H9 (cell line): ENCODE measurements around the gene SLC25A22. TPM values are rescaled to one million over a fixed set of nuclear protein-coding genes. Genes with fewer than 3 reads are reported as not detected.

Experiments used
- DNase-seq: peaks from one replicate; pipeline ENCODE4 v3.0.0-alpha.2; 2017
- H2AFZ ChIP-seq: one replicate; pipeline ENCODE4 v1.6.1; 2013; ENCODE audit warnings: mild to moderate bottlenecking, low read length, control low read depth, moderate library complexity
- H2AK5ac ChIP-seq: 2 replicates; pipeline ENCODE4 v1.6.1; 2013; ENCODE audit warnings: low read length, control low read depth, mixed read lengths; ENCODE audit not compliant: insufficient read length
- H2BK120ac ChIP-seq: one replicate; pipeline ENCODE4 v1.6.1; 2013; ENCODE audit warnings: low read depth, mild to moderate bottlenecking, low read length, control low read depth, inconsistent platforms; ENCODE audit not compliant: poor library complexity, severe bottlenecking
- H2BK12ac ChIP-seq: 2 replicates; pipeline ENCODE4 v1.6.1; 2013; ENCODE audit warnings: low read length, control low read depth, mixed read lengths, low read depth; ENCODE audit not compliant: insufficient read length
- H2BK15ac ChIP-seq: 2 replicates; pipeline ENCODE4 v1.6.1; 2013; ENCODE audit warnings: low read depth, low read length, control low read depth
- H2BK20ac ChIP-seq: one replicate; pipeline ENCODE4 v1.6.1; 2013; ENCODE audit warnings: low read depth, mild to moderate bottlenecking, low read length, control low read depth, inconsistent platforms; ENCODE audit not compliant: poor library complexity, severe bottlenecking
- H2BK5ac ChIP-seq: 2 replicates; pipeline ENCODE4 v1.6.1; 2013; ENCODE audit warnings: low read length, control low read depth, mixed read lengths; ENCODE audit not compliant: insufficient read length
- H3K14ac ChIP-seq: 2 replicates; pipeline ENCODE4 v1.6.1; 2013; ENCODE audit warnings: low read length, control low read depth; ENCODE audit not compliant: insufficient read depth
- H3K18ac ChIP-seq: 2 replicates; pipeline ENCODE4 v1.6.1; 2013; ENCODE audit warnings: low read depth, mild to moderate bottlenecking, mixed read lengths, low read length, control low read depth; ENCODE audit not compliant: insufficient read length
- H3K23ac ChIP-seq: 2 replicates; pipeline ENCODE4 v1.6.1; 2013; ENCODE audit warnings: low read length, control low read depth, mixed read lengths, low read depth; ENCODE audit not compliant: insufficient read length
- H3K23me2 ChIP-seq: 2 replicates; pipeline ENCODE4 v1.6.1; 2013; ENCODE audit warnings: low read depth, mild to moderate bottlenecking, mixed read lengths, low read length, control low read depth; ENCODE audit not compliant: insufficient read length, poor library complexity, severe bottlenecking
- H3K27ac ChIP-seq: 2 replicates; pipeline ENCODE4 v1.5.1; 2013; ENCODE audit warnings: low read length, control low read depth, mixed read lengths, low read depth; ENCODE audit not compliant: insufficient read length
- H3K27me3 ChIP-seq: 2 replicates; pipeline ENCODE4 v1.6.1; 2013; ENCODE audit warnings: low read length, control low read depth, inconsistent platforms; ENCODE audit not compliant: insufficient read depth
- H3K4ac ChIP-seq: 2 replicates; pipeline ENCODE4 v1.6.1; 2013; ENCODE audit warnings: low read depth, mild to moderate bottlenecking, control low read depth, inconsistent platforms, low read length, moderate library complexity
- H3K4me1 ChIP-seq: 2 replicates; pipeline ENCODE4 v1.6.1; 2013; ENCODE audit warnings: low read length, control low read depth, inconsistent platforms; ENCODE audit not compliant: insufficient read depth
- H3K4me2 ChIP-seq: 2 replicates; pipeline ENCODE4 v1.6.1; 2013; ENCODE audit warnings: low read length, control low read depth, mixed read lengths; ENCODE audit not compliant: insufficient read length, insufficient read depth
- H3K56ac ChIP-seq: 2 replicates; pipeline ENCODE4 v1.6.1; 2013; ENCODE audit warnings: low read depth, mild to moderate bottlenecking, mixed read lengths, low read length, control low read depth; ENCODE audit not compliant: insufficient read length
- H3K79me1 ChIP-seq: 2 replicates; pipeline ENCODE4 v1.6.1; 2013; ENCODE audit warnings: low read depth, mild to moderate bottlenecking, moderate library complexity, low read length, control low read depth, inconsistent platforms; ENCODE audit not compliant: insufficient read depth, poor library complexity, severe bottlenecking
- H3K79me2 ChIP-seq: 2 replicates; pipeline ENCODE4 v1.6.1; 2013; ENCODE audit warnings: low read length, control low read depth, inconsistent platforms; ENCODE audit not compliant: insufficient read depth
- H3K9ac ChIP-seq: 2 replicates; pipeline ENCODE4 v1.6.1; 2013; ENCODE audit warnings: low read length, control low read depth, mixed read lengths; ENCODE audit not compliant: insufficient read length; ENCODE audit errors: extremely low read depth
- H3K9me3 ChIP-seq: one replicate; pipeline ENCODE4 v1.6.1; 2013; ENCODE audit warnings: low read depth, low read length, inconsistent platforms; ENCODE audit not compliant: control insufficient read depth
- H3T11ph ChIP-seq: one replicate; pipeline ENCODE4 v1.6.1; 2013; ENCODE audit warnings: mild to moderate bottlenecking, low read length, control low read depth, inconsistent platforms
- H4K20me1 ChIP-seq: one replicate; pipeline ENCODE4 v1.6.1; 2013; ENCODE audit not compliant: control insufficient read depth, insufficient read length, insufficient read depth
- H4K5ac ChIP-seq: 2 replicates; pipeline ENCODE4 v1.6.1; 2013; ENCODE audit warnings: low read depth, mild to moderate bottlenecking, mixed read lengths, low read length, control low read depth; ENCODE audit not compliant: insufficient read length
- H4K8ac ChIP-seq: replicated peaks from 2 replicates; pipeline ENCODE4 v1.6.1; 2013; ENCODE audit warnings: low read length, control low read depth, mixed read lengths, low read depth; ENCODE audit not compliant: insufficient read length
- H4K91ac ChIP-seq: 2 replicates; pipeline ENCODE4 v1.6.1; 2013; ENCODE audit warnings: low read depth, mild to moderate bottlenecking, moderate library complexity, mixed read lengths, low read length, control low read depth; ENCODE audit not compliant: insufficient read length
- H3K27ac Mint-ChIP-seq, 3 experiments: 2 replicates in 2 of 3; 3 replicates in 1 of 3; pipeline ENCODE4 v1.8.0; 2020 to 2021; ENCODE audit warnings: mixed read lengths in 3 of 3, mild to moderate bottlenecking in 1 of 3, moderate library complexity in 1 of 3
- H3K27me3 Mint-ChIP-seq: 2 replicates; pipeline ENCODE4 v1.8.0; 2021; ENCODE audit warnings: low read depth, mild to moderate bottlenecking, moderate library complexity, mixed read lengths
- H3K36me3 Mint-ChIP-seq, 3 experiments: 2 replicates in 2 of 3; 3 replicates in 1 of 3; pipeline ENCODE4 v1.8.0; 2020 to 2021; ENCODE audit warnings: low read depth in 3 of 3, mixed read lengths in 3 of 3; ENCODE audit not compliant: insufficient read depth in 1 of 3
- H3K4me1 Mint-ChIP-seq, 2 experiments: 2 replicates each; pipeline ENCODE4 v1.8.0; 2020; ENCODE audit warnings: mixed read lengths in 2 of 2
- H3K4me3 Mint-ChIP-seq, 2 experiments: 2 replicates in 1 of 2; 3 replicates in 1 of 2; pipeline ENCODE4 v1.8.0; 2020 to 2021; ENCODE audit warnings: mild to moderate bottlenecking in 2 of 2, mixed read lengths in 2 of 2, moderate library complexity in 1 of 2
- H3K9me3 Mint-ChIP-seq, 2 experiments: 2 replicates in 1 of 2; 3 replicates in 1 of 2; pipeline ENCODE4 v1.8.0; 2020; ENCODE audit warnings: mild to moderate bottlenecking in 2 of 2, mixed read lengths in 2 of 2, moderate library complexity in 1 of 2
- CTCF ChIP-seq: fragments of 200-600 bp; sonication (generic); conservative IDR thresholded peaks from 3 replicates; pipeline ENCODE4 v1.8.0; 2021; ENCODE audit warnings: antibody characterized with exemption, mild to moderate bottlenecking
- WGBS: extraction: QIAGEN DNeasy Blood & Tissue Kit; methylation state at CpG from one replicate; pipeline ENCODE4 v1.1.7; 2013; ENCODE audit warnings: missing lambda C conversion rate, low lambda C conversion rate, mixed read lengths; ENCODE audit not compliant: insufficient read length; ENCODE audit errors: extremely low coverage; 5-methylcytosine and 5-hydroxymethylcytosine counted together
- total RNA-seq: library from RNA; stranded (reverse); gene quantifications from 2 replicates; pipeline ENCODE4 v1.2.1, GENCODE V29; 2021

The SLC25A22 gene
- total RNA-seq, 1 experiment from 2014 or later: 51.9 TPM

DNA sequence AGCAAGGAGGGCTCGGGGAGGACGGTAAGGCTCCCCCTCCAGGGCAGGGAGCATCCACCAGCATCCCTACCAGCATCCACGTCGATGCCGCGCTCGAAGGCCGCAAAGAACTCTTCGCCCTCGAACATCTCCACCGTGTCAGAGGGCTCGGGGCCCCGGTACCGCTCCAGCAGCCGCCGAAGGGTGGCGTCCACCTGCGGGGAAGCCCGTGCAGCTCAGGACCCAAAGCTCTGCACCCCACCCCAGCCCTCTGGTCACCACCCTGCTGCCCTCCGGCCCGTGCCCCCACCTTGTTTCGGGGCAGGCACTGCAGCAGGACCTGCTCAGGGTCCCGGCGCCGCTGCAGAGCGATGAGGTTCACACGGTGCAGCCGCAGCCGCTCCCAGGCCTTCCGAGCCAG, 2.4 kb upstream of the SLC25A22 start:
- no peaks in the 10 kb centered on the region for H3K9me3 Mint-ChIP-seq
- Histone ChIP-seq H3K23ac (no peak overlapping the region), H3K14ac (no peak overlapping the region), H3K56ac (no peak overlapping the region), H3K18ac (no peak overlapping the region), H3T11ph (no peak overlapping the region), H2BK120ac (no peak overlapping the region), H3K4me2 (no peak overlapping the region), H2BK12ac (no peak overlapping the region), H2BK15ac (no peak overlapping the region), H3K79me2 (no peaks in the 10 kb centered on the region), H3K4me1 (no peaks in the 10 kb centered on the region; the same call in 1 of the 2 replicates), H3K9ac (no peak overlapping the region), H4K5ac (no peak overlapping the region), H3K79me1 (no peaks in the 10 kb centered on the region), H3K27ac (no peak overlapping the region), H4K91ac (no peak overlapping the region), H4K20me1 (peaks cover 2% of the 10 kb centered on the region), H3K23me2 (peaks cover 15% of the 10 kb centered on the region), H3K9me3 (no peaks in the 10 kb centered on the region), H2AK5ac (no peak overlapping the region), H2BK5ac (no peak overlapping the region), H2AFZ (no peak overlapping the region), H2BK20ac (no peak overlapping the region), H3K27me3 (no peaks in the 10 kb centered on the region), H4K8ac (no peak overlapping the region), H3K4ac (no peak overlapping the region)
- no peak overlapping the region for H3K27ac Mint-ChIP-seq
- WGBS: no CpG with 5 or more reads among the region's 30 CpGs
- no peak overlapping the region; a peak in 1 of 5 replicates for H3K4me3 Mint-ChIP-seq
- H3K27me3 Mint-ChIP-seq: no peaks in the 10 kb centered on the region
- no peak for DNase-seq
- TF ChIP-seq CTCF: no peak
- peaks cover 14 to 23% of the 10 kb centered on the region in 2 experiments for H3K4me1 Mint-ChIP-seq
- H3K36me3 Mint-ChIP-seq: peaks cover 0 to 8% (median 8%) of the 10 kb centered on the region in 3 experiments; a peak in 4 of 7 replicates
